ENCODE results near the gene NANOS2.

The NANOS2 gene

DNA sequence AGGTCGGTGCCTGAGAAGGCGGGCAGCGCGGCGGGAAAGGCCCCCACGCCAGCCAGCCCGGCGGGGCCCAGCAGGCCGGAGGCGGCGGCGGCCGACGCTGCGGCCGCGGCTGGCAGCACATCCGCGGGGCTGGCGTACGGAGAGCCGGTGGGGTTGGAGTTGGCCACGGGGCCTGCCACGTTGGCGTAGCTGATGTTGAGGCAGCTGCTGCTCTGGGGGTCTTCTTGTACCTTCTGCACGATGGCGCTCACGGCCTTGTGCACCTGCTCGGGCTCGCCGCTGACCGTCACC lies 25.9 kb upstream of the NANOS2 start:
- H3K4me3 ChIP-seq (ENCODE audit: control insufficient read depth, low read depth, low read length) = no peak overlapping the region; the same call in 1 of the 2 replicates
- DNase-seq (ENCODE audit: low read depth) = no peak
- TF ChIP-seq, protein P1, sequence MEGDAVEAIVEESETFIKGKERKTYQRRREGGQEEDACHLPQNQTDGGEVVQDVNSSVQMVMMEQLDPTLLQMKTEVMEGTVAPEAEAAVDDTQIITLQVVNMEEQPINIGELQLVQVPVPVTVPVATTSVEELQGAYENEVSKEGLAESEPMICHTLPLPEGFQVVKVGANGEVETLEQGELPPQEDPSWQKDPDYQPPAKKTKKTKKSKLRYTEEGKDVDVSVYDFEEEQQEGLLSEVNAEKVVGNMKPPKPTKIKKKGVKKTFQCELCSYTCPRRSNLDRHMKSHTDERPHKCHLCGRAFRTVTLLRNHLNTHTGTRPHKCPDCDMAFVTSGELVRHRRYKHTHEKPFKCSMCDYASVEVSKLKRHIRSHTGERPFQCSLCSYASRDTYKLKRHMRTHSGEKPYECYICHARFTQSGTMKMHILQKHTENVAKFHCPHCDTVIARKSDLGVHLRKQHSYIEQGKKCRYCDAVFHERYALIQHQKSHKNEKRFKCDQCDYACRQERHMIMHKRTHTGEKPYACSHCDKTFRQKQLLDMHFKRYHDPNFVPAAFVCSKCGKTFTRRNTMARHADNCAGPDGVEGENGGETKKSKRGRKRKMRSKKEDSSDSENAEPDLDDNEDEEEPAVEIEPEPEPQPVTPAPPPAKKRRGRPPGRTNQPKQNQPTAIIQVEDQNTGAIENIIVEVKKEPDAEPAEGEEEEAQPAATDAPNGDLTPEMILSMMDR (IDR thresholded peaks at IDR 0.05; ENCODE audit: control insufficient read depth, insufficient read depth, low read depth, low read length, missing control alignments) = no peak

DNA sequence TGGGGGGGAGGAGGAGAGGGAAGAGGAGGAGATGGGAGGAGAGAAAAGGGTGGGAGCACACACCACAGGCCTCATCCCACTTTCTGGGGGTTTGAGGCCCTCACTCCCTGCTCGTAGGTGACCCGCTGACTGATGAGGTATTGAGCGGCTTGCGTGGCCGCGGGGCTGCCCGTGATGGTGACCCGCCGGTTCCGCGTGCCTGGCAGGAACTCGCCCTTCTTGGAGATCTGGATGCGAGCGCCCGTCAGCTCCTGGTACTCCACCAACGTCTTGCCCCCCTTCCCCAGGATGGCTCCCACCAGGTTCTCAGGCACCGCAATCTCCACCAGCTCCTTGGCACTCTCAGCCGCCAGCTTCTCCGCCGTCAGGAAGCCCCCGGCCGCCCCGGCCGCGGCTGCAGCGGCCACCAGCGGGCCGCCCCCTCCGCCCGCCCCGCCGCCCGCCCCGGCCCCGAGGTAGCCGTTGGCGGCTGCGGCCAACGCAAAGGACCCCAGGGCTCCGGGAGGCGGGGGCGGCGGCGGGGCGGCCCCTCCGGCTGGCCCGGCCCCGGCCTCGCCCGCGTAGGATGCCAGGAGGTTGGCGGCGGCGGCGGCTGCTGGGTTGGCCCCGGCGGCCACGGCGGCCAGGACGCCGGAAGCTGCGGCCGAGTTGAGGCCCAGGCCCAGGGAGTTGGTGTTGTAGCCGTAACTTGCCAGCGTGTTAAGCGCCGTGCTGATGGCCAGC lies 25.4 kb upstream of the NANOS2 start:
- DNase-seq (ENCODE audit: low read depth) = no peak
- H3K4me3 ChIP-seq (ENCODE audit: control insufficient read depth, low read depth, low read length) = no peak overlapping the region; the same call in 1 of the 2 replicates
- TF ChIP-seq, protein P1 (IDR thresholded peaks at IDR 0.05; ENCODE audit: control insufficient read depth, insufficient read depth, low read depth, low read length, missing control alignments) = no peak

DNA sequence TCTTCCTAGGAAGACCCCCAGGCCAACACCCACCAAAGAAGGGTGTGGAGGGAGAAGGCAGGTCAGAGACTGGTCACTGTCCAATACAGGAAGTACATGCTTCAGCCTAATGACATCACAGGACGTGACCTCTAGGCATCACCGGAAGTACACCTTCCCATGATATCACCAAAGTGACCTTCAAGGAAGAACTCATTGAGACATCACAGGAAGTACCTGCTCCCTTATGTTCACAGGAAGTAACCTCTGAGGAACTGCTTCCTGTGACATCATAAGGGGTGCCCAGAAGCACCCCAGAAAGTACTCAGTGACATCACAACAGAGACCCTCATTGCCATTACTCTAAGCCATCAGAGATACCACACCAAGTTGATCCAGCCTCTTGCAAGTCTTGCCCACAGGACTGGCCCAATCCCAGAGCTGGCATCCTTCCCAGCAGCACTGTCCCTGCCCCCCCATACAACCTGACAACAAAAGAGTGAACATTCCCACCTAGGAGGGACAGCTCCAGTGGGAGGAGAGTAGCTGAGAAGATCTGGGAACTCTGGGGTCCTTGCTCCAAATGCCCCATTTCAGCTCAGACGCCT lies 24.2 kb upstream of the NANOS2 start:
- TF ChIP-seq, protein P1 (IDR thresholded peaks at IDR 0.05; ENCODE audit: control insufficient read depth, insufficient read depth, low read depth, low read length, missing control alignments) = no peak
- DNase-seq (ENCODE audit: low read depth) = no peak
- no peak overlapping the region for H3K4me3 ChIP-seq (ENCODE audit: control insufficient read depth, low read depth, low read length)

DNA sequence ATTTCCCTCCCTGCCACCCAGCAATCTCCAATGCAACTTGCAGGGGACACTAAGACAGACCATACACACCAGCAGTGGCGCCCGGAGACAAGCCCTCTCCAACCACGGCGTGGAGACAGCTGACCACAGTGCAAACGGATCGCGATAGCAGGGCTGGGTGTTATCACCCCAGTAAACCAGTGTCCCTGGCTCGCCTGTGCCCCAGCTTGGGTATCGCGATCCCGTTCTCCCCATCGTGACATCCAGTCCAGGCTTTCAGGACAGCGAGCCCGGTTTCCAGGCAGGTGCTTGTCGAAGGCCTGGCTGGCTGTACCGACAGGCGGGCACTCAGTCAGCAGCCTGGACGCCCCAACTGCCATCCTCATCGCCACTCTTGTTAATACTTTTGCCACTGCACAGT lies 20.7 kb upstream of the NANOS2 start:
- DNase-seq (ENCODE audit: low read depth) = no peak
- H3K4me3 ChIP-seq (ENCODE audit: control insufficient read depth, low read depth, low read length) = no peak overlapping the region
- TF ChIP-seq, protein P1 (IDR thresholded peaks at IDR 0.05; ENCODE audit: control insufficient read depth, insufficient read depth, low read depth, low read length, missing control alignments) = no peak

DNA sequence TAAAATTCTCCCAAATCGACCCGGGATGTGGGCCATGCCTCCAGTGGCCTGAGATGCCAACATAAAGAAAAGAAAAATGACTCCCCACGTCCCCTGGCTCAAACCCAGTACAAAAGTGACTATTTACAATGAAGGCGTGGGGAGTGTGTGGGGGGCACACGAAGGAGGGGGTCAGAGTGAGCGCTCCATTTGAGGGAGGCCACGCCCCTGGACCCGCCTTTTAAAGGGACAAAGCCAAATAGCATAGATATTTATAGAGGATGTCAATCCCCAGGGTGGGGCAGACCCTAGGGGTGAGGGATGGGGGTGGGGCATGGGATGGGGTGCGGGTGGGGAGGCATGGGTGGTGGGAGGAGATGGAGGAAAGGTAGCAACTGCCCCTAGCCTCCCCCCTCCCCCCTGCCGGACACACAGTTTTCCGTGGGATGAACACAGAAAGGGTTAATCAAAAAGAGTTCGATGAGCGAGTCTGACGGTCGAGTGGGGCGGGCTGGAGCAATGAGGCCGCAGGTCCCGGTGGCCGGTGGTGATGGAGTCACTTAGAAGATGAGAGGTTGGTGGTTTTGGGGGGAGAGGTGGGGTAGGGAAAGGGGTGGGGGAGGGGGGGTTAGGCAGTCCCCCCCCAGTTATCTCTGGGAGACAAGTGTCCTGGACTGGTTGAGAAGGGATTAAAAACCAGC lies 20.1 kb upstream of the NANOS2 start:
- DNase-seq (ENCODE audit: low read depth) = no peak

DNA sequence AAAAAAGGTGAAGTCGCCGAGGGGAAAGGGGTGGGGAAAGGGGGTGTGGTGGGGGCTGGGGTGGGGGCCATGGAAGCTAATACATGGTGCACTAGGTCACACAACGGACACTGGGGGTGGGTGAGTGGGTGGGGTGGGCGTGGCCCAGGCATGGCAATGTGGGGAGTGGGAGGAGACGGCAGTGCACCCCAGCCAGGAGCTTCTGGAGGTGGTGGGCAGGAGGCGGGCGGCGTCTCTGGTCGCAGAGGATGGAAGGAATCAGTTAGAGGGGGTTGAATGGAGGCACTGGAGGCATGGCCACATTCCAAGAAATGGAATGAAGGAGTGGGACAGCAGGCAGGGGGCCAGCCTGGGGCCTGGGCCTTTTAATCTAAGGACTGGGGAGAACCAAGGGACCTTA lies 19.2 kb upstream of the NANOS2 start:
- no peak overlapping the region for H3K4me3 ChIP-seq (ENCODE audit: control insufficient read depth, low read depth, low read length)
- TF ChIP-seq, protein P1 (IDR thresholded peaks at IDR 0.05; ENCODE audit: control insufficient read depth, insufficient read depth, low read depth, low read length, missing control alignments) = no peak
- DNase-seq (ENCODE audit: low read depth) = no peak

More for the DNA sequence above, 20.1 kb upstream of the NANOS2 start:
- no peak overlapping the region for H3K4me3 ChIP-seq (ENCODE audit: control insufficient read depth, low read depth, low read length)
- TF ChIP-seq, protein P1 (IDR thresholded peaks at IDR 0.05; ENCODE audit: control insufficient read depth, insufficient read depth, low read depth, low read length, missing control alignments) = no peak

Data from AG09309 (cell line).